Measurements from ENCODE around the gene SMG1.

SMG1 gene

GRCh38 chr16:18842565-18842964 is 83.6 kb downstream of the SMG1 start:
- DNase-seq (ENCODE audit: low spot score), result no peak
- TF ChIP-seq, protein P1, sequence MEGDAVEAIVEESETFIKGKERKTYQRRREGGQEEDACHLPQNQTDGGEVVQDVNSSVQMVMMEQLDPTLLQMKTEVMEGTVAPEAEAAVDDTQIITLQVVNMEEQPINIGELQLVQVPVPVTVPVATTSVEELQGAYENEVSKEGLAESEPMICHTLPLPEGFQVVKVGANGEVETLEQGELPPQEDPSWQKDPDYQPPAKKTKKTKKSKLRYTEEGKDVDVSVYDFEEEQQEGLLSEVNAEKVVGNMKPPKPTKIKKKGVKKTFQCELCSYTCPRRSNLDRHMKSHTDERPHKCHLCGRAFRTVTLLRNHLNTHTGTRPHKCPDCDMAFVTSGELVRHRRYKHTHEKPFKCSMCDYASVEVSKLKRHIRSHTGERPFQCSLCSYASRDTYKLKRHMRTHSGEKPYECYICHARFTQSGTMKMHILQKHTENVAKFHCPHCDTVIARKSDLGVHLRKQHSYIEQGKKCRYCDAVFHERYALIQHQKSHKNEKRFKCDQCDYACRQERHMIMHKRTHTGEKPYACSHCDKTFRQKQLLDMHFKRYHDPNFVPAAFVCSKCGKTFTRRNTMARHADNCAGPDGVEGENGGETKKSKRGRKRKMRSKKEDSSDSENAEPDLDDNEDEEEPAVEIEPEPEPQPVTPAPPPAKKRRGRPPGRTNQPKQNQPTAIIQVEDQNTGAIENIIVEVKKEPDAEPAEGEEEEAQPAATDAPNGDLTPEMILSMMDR (IDR thresholded peaks at IDR 0.05; ENCODE audit: extremely low read depth, insufficient read depth, missing control alignments), result no peak
- in situ Hi-C loops (cut with MboI; ENCODE audit: low pct_unique_long_range_greater_than_20kb, low sequenced_read_pairs, unreplicated experiment), result no loop called here

- DNase-seq (ENCODE audit: low spot score), result no peak
- TF ChIP-seq, protein P1 (IDR thresholded peaks at IDR 0.05; ENCODE audit: extremely low read depth, insufficient read depth, missing control alignments), result no peak
- in situ Hi-C loops (cut with MboI; ENCODE audit: low pct_unique_long_range_greater_than_20kb, low sequenced_read_pairs, unreplicated experiment), result no loop called here
Observed at GRCh38 chr16:18841833-18842525, 84.2 kb downstream of the SMG1 start.

DNA sequence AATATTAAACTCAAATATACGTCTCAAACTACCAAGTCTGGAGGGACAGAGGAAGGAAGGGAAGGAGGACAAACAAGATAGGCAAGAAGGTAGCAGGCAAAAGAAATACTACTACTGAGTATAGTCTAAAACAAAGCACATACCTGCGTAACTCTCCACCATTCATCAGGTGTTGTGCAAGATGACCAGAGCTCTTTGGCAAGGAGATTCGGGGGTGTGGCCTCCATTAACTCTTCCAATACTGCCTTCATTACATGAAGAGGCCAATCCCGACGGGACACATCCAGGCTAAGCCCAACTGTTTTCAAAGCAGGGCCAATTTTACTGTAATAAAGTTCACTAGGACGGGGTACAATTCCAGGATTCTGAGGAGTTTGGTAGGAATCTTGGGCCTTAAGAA is 86.7 kb downstream of the SMG1 start:
- TF ChIP-seq, protein P1 (IDR thresholded peaks at IDR 0.05; ENCODE audit: extremely low read depth, insufficient read depth, missing control alignments), result no peak
- in situ Hi-C loops (cut with MboI; ENCODE audit: low pct_unique_long_range_greater_than_20kb, low sequenced_read_pairs, unreplicated experiment), result no loop called here
- no peak for DNase-seq (ENCODE audit: low spot score)

- TF ChIP-seq, protein P1 (IDR thresholded peaks at IDR 0.05; ENCODE audit: extremely low read depth, insufficient read depth, missing control alignments), result no peak
- DNase-seq (ENCODE audit: low spot score), result no peak
- in situ Hi-C loops (cut with MboI; ENCODE audit: low pct_unique_long_range_greater_than_20kb, low sequenced_read_pairs, unreplicated experiment), result no loop called here
Observed at GRCh38 chr16:18836702-18837101, 89.5 kb downstream of the SMG1 start.

GRCh38 chr16:18834864-18835263 is 91.3 kb downstream of the SMG1 start:
- in situ Hi-C loops (cut with MboI; ENCODE audit: low pct_unique_long_range_greater_than_20kb, low sequenced_read_pairs, unreplicated experiment), result no loop called here
- DNase-seq (ENCODE audit: low spot score), result no peak
- TF ChIP-seq, protein P1 (IDR thresholded peaks at IDR 0.05; ENCODE audit: extremely low read depth, insufficient read depth, missing control alignments), result no peak

DNA sequence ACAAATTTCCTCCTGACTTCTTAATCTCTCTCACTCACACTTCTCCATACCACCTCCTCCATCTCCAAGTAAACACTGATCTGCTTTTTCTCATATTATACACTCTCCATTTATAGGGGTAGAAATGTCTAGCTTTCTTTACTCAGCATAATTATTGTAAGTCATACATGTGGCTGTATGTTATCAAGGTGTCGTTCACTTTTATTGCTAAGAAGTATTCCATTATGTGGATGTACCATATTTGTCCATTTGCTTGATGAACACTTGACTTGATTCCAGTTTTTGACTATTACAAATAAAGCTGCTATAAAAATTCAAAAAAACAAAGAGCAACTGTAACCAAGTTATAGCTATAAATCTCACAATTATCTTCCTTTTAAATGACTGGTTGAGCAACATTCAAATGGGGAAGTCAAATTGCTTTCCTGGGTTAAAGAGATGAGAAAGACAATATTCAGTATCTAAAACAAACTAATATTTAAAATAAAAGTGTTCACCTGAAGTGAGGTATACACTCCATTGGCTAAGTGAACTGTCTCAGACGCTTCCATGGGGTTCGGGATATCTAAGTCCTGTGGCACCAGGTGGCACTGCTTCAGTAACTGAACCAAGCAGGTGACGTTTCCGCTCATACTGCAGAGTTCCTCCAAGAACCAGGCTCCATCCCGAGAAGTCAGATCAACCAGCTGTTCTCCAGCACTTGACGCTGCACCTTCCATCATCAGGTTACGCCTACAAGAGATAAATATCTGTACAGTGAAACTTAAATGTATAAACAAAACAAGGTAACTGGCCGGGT is 92.3 kb downstream of the SMG1 start:
- DNase-seq (ENCODE audit: low spot score), result no peak
- in situ Hi-C loops (cut with MboI; ENCODE audit: low pct_unique_long_range_greater_than_20kb, low sequenced_read_pairs, unreplicated experiment), result no loop called here
- TF ChIP-seq, protein P1 (IDR thresholded peaks at IDR 0.05; ENCODE audit: extremely low read depth, insufficient read depth, missing control alignments), result no peak

Data from GM13977 (cell line).